GM21786 (cell line): ENCODE measurements around the gene EHD3.

Experiments used
- ATAC-seq: cut with Tn5 transposase; IDR thresholded peaks from one replicate; pipeline ENCODE4 v1.9.1; 2021; ENCODE audit not compliant: unreplicated experiment

Gene EHD3

GRCh38 chr2:31233741-31234682, at the start of gene EHD3:
TSS of gene EHD3 (plus strand) at chr2:31234152. CDS start at chr2:31234622, 470 bp downstream.
- peak; percentile 95 for ATAC-seq

DNA sequence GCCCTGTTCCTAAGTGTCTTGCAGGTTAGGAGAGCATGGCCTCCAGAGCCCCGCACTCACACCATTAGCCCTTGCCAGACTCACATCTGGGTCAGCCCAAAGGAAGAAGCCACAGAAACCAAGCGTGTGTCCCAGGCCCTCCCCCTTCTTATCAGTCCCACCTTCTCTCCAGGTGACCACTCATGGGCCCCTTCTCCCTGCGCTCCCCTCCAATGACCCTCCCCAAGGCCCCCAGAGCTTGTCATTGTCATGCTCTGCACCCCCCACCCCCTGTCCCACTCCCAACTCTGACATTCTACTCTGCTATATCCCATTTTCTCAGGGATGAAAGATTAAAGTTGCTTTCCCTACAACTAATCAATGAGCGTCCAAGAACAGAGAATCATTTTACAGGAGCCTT, 46.8 kb upstream of the EHD3 start:
- ATAC-seq = no peak

DNA sequence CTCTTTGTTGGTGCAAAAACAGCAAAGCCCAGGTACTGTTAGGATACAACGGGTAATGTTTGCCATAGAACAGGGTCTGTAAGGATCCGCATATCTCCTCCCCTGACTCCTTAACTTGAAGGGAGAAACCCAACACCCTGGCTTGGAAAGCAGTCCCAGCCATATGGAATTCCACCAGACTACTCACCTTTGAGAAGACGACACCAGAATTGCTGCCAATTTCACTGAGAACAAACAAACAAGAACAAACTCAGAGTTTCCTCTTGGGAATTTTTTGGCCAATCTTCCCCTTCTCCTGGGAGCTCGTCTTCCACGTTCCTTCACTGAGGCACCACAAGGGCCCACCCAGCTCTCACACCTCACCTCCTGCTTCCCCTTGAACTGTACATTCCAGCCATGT, 45.8 kb upstream of the EHD3 start:
- no peak for ATAC-seq

DNA sequence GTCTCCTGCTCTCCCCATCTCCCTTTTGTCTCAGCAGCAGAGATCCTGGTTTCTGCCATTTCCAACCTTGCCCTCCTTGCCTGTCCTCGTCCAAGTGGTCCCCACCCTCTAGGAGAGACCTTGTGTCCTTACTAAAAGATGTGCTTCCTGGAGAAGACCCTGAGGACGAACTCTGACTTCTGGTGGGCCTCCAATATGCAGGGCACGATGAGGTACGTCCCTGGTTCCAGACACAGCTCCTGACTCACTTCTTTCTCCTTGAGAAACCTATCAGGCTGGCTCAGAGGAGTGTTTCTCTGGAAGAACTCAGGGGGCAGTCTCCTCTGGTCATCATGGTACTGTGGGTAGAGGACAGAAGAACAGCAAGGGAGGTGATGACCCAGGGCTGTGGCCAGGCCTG, 44.8 kb upstream of the EHD3 start:
- no peak for ATAC-seq

GRCh38 chr2:31190188-31190587, 43.8 kb upstream of the EHD3 start:
- ATAC-seq = no peak

GRCh38 chr2:31191931-31192330, 42.0 kb upstream of the EHD3 start:
- ATAC-seq = no peak

GRCh38 chr2:31192396-31192795, 41.6 kb upstream of the EHD3 start:
- ATAC-seq = no peak

GRCh38 chr2:31192851-31193392, 41.0 kb upstream of the EHD3 start:
- no peak for ATAC-seq

- ATAC-seq = no peak
Observed at GRCh38 chr2:31193806-31194205, 40.1 kb upstream of the EHD3 start.

GRCh38 chr2:31196622-31197021, 37.3 kb upstream of the EHD3 start:
- ATAC-seq = no peak

DNA sequence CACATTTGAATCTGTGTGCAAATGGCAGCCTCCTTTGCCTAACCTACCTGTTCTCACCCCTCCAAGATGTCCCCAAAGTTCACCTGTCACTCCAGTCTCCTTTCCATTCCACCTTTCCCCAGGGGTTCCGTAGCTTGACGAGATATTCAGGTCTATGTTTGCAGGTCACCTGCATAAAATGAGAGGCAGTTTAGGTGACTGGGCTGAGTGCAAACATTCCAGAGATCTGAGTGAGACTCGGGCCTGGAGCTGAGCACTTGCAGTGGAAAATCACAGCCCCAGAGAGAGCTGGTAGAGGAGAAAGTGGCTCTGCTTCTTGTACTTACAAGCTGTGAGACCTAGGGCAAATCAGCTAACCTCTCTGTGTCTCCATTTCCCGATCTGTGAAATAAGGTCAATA, 36.8 kb upstream of the EHD3 start:
- ATAC-seq = no peak

GRCh38 chr2:31197669-31198068, 36.3 kb upstream of the EHD3 start:
- ATAC-seq = no peak

- no peak for ATAC-seq
Observed at GRCh38 chr2:31199206-31199605, 34.7 kb upstream of the EHD3 start.

DNA sequence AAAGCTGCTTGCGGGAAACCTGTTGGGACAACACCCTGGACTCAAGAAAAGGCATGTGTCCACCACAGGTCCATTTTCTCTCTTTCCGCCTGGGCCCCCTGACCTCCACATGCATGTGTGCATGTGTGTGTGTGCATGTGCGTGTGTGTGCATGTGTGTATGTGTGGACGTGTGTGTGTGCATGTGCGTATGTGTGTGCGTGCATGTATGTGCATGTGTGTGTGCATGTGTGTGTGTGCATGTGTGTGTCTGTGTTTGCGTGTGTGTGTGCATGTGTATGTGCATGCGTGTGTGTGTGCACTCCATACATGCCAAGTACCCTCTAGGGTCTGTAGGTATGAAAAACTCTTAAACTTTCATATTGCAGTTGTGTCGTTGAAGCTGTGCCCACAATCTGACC, 33.0 kb upstream of the EHD3 start:
- no peak for ATAC-seq

DNA sequence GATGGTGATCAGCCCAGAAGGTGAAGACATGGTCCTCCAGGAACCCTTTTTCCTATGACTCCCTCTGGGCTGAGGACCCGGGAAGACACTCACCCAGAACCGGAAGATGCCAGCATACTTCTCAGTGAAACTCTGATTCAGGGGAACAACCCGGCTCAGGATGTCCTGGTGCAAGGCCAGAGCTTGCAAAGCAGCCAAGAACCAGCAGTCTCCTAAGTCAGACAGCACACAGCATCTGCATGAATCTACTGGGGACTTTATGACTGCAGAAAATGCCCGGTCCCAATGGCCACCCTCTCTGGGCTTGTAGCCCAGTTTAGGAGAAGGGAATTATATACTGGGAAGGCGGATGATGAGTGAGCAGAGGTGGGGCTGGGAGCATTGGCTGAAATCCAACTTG, 31.9 kb upstream of the EHD3 start:
- ATAC-seq = no peak

DNA sequence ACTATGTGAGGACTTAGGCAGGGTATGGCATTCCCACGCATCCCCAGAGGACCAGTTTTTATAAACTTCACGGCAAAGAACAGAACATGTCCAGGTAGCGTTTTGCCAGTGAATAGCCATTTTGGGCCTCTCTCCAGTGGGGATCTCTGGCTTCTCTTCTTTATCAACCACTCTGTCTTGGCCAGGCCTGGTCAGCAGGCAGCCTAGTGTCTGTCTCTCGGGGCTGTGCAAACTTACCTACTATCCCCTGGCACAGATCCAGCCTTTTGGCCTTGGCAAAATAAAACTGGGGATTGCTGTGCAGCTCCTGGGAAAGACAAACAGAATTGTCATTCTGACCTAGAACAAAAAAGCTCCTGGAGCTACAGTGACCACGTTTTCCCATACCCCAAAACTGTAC, 31.1 kb upstream of the EHD3 start:
- no peak for ATAC-seq

- ATAC-seq = no peak
Observed at GRCh38 chr2:31203916-31204315, 30.0 kb upstream of the EHD3 start.

- ATAC-seq = no peak
Observed at GRCh38 chr2:31204783-31205182, 29.2 kb upstream of the EHD3 start.

DNA sequence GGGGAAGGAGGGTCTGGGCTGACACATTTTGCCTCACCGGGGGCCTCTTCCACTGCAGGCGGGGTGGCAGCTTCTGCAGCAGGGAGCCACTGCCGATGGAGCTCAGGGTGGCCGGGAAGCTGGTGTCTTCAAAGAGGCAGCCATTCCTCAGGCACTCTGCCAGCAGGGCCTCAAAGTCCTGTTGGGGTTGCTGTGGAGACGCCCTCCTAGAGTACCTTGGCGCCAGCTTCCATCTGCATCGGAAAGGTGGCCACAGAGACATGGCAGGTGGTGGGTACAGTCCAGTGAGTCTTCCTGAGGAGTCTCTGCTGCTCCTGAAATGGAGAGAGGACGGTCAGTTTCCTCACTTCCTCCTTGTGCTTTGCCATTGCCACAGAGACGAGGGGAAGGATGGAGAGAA, 28.8 kb upstream of the EHD3 start:
- ATAC-seq = no peak

DNA sequence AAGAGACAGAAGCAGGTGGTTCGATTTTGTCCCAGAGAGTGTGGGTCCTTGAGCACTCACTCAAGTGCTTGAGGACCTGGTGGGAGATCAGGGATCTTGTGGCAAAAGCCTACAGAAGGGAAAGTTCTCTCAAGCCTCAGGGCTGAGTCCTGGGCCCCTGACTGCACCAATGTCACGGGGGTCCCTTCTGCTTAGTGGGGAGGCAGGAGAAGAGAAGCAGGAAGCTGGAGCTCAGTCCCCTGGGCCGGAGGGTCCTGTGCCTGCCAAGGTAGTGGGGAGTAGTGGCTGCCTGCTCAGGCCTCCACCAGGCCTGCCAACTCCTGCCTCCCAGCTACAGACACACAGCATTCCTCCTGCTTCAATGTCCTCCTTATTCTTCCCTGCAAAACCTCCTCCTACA, 28.3 kb upstream of the EHD3 start:
- ATAC-seq = no peak

DNA sequence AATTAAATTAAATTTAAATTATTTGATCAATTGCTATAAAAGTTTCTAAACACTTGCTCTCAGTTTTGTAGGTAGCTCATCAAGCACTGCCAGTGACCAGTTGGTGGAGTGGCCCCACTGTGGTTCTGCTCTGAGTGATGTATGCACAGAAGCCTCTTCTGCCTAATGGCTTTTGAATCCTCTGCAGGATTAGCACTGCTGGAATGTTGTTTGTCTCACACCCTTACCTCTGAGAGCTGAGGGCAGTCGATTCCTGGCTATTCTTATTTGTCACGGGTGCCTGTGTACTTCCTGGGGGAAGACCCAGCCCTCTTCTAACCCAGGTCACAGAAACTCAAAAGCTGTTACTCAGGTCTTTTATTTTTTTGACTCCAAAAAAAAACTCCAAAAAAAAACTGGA, 26.2 kb upstream of the EHD3 start:
- peak; percentile 58 for ATAC-seq

DNA sequence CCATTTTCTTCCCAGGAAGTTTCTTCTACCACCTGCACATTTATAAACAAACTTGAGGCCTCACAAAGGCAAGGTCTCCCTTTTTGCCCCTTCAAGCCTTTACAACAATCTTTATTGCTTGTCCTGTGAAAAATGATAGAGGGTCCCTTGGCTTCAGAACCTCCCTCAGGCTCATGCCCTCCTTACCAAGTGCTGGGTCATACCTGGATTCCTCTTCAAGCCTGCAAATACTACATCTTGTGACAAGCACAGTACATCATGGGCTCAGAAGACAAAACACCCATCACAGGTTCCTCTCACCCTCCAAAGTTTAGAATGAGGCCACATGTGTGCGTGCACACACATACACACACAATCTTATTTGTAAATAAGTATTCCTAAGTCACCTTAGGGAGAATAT, 25.7 kb upstream of the EHD3 start:
- no peak for ATAC-seq
